NCI-H345 treated with DMSO at 0.1 percent for 48 hours (cell line): Measurements from ENCODE around the gene ZNF69.
"Not testable (repeated sequence)": the region's sequence is repeated elsewhere in the genome, so short reads cannot be mapped to it uniquely, and the experiment has no call there.

ENCODE experiments used
- DNase-seq: peaks from one replicate; lab custom pipeline; 2025; ENCODE audit not compliant: unreplicated experiment; lab: John Stamatoyannopoulos, UW

ZNF69 gene

DNA sequence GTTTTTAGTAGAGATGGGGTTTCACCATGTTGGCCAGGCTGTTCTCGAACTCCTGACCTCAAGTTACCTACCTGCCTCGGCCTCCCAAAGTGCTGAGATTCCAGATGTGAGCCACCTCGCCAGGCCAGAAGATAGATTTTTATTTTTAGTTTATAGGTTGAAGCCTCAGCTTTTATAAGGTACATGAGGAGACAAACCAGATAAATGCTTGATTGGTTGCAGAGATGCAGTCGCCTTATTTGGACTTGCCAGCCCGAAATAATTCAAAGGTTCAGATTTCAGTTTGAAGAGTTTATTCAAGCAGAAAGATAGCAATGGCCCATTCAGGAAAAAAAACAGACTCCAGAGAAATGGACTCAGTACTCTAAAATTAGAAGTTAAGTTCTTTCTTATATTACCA, 3.1 kb downstream of the ZNF69 start:
- no peak for DNase-seq

DNA sequence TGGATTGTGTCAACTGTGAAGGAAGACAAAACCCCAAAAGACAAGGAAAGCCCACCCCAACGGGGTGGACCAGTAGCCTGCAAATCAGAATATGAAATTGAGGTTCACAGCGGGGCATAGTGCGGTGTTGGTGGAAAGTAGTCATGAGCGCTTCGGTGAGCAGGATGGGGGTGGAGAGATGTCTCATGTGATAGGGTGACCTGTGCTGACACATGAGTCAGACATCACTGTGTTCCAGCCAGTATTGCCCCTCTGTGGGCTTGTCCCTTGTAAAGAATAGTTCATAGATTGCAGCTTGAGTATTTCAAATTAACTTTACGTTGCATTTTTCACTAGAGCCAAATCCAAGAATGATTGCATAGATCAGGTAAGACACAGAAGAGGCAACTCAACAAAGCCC, 7.3 kb downstream of the ZNF69 start:
- DNase-seq = no peak

DNA sequence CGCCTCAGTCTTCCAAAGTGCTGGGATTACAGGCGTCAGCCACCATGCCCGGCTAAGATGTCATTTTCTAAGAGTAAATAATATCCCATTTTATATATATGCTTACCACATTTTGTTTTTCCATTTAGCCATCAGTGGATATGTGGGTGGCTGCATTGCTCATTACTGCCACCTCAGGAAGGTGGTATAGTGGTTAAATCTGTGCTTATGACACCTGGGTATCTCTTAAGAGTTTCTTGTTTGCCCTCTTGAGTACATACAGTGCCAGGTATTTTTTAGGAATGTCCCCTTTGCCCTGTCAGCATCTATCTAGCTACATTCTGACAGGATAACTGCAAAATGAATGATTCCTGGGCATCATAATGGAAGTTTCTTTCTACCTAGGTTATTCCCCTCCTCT, 14.6 kb downstream of the ZNF69 start:
- no peak for DNase-seq

DNA sequence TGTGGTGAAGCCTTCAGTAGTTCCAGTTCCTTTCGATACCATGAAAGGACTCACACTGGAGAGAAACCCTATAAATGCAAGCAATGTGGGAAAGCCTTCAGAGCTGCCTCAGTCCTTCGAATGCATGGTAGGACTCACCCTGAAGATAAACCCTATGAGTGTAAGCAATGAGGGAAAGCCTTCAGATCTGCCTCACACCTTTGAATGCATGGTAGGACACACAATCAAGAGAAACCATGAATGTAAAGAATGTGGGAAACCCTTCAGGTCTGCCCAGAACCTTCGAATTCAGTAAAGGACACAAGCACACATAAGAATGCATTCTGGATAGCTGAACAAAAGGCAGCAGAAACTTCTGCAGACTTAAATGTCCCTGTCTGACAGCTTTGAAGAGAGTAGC, 18.3 kb downstream of the ZNF69 start:
- DNase-seq = no peak

DNA sequence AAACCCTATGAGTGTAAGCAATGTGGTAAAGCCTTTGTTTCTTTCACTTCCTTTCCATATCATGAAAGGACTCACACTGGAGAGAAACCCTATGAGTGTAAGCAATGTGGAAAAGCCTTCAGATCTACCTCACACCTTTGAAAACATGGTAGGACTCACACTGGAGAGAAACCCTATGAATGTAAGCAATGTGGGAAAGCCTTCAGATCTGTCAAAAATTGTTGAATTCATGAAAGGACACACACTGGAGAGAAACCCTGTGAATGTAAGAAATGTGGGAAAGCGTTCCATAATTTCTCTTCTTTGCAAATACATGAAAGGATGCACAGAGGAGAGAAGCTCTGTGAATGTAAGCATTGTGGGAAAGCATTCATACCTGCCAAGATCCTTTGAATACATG, 24.4 kb downstream of the ZNF69 start:
- not testable (repeated sequence) for DNase-seq

DNA sequence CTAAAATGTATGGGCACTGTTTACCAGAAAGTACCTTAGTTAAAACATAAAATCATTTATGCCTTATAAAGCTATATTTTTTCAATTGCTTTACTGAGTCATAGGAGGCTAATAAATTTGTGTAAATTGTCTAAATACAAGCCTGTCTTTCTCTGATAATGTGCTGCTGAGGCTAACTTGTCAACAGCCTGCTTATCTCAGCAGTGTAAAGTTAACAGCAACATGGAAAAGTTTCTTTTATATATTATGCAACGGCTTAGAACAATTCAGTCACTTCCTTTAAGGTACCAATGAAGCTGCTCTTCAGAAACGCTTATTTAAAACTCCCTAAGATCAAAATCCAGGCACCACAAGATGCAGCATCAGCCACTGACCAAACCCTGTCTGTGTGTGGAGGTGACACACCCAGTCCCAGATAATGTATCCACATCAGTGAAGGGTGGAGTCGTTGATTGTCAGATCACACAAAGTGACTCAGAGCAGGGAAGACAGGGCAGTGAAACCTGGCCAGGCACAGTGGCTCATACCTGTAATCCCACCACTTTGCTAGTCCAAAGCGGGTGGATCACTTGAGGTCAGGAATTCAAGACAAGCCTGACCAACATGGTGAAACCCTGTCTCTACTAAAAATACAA, 27.0 kb downstream of the ZNF69 start:
- not testable (repeated sequence) for DNase-seq

DNA sequence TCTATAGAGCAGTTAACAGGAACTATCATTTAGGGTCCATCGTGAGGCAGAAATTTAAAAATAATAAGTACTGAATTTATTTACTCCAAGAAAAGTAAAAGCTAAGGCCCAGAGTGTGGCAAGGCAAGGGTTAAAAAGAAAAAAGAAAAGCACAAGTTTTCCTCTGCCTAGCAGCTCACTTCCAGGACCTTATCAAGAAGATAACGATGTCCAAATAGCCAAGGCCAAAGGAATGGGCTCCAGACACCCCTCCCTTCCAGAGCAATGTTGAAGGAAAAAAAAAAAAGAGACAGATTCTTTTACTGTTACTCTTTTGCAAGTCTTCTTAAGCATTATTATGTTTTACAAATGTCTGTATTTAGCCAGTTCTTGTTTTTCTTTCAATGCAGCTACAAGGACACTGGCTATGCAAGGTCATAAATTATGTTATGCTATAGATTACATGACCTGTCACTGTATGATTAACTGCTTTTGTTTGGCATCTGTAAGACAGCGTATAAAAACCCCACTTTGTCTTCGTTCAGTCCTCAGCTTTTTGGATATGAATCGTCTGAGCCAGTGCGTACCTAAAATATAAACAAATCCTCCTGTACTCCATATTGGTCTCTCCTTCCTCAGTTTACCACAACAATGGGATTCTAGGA, 34.4 kb downstream of the ZNF69 start:
- DNase-seq = no peak

DNA sequence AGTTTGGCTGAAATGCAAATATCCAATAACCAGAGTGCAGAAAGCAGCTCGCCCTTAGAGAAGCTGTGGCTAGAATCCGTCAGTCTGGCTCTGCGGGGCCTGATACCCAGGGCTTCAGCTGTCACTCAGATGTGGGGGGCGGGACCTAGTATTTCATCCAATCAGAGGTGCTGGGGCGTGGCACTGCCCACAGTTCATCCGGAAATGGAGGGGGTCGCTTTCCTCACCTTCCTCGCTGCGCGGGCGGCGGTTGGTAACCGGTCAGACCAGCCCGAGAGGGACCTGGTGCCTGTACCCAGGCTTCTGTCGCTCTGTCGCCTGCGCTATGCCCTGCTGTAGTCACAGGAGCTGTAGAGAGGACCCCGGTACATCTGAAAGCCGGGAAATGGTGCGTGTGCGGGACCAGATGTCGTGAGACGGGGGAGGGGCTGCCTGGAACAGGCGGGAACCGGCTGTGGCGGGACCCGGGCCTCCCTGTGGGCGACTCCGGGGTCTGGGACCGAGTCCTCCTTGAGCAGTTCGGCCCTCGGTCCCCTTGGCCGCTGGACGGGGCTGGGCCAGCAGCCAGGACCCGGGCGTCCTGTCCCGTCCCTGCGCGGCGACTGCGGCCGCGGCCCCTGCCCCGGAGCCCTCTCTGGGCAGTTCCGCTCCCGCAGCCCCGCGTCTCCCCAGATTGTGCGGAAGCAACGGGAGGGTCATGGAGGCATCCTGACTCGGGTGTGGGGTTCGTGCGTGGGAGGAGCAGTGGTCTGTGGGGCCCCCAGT, 37.5 kb downstream of the ZNF69 start, which contains the start of gene ZNF700:
ZNF700 (plus strand) TSS at position 222 of the 765 bp plus-strand sequence; CDS start at position 326, 104 bp downstream.
- peak; percentile 18 for DNase-seq

DNA sequence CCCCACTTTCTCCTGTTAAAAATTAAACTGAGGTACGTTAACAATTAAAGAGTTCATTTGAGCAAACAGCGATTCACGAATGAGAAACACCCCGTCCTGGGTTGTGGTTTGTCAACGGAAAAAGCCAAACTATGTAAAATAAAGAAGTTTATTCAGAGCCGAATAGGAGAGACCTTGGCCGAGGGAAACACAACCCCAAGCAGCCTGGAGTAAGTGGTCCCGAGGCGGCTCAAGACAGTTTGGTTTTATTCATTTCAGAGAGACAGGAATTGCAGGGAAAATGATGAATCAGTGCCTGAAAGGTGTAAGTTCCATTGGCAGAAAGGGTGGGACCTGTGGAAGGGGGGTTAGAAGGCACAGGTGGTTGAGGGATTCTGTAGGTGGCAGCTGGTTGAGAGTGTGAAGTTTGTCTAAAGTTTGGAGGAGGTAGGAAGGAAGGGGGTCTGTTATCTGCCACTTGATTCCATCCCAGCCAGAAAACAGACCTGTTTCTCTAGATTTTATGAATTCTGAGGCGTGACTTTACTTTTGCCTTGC, 38.1 kb downstream of the ZNF69 start:
- DNase-seq = not testable (repeated sequence)

DNA sequence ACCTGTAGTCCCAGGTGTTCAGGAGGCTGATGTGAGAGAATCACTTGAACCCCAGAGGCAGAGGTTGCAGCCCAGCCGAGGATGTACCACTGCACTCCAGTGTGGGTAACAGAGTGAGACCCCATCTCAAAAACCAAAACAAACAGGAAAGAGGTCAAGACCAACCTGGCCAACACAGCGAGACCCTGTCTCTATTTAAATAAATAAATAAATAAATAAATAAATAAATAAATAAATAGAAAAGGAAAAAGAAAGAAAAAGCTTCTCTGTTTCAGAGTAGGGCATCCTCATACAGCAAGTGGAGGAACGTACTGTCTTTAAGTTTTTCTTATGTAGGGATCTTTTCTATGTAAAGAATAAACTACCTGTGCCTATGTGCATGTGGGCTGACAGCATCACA, 39.6 kb downstream of the ZNF69 start:
- DNase-seq = no peak

DNA sequence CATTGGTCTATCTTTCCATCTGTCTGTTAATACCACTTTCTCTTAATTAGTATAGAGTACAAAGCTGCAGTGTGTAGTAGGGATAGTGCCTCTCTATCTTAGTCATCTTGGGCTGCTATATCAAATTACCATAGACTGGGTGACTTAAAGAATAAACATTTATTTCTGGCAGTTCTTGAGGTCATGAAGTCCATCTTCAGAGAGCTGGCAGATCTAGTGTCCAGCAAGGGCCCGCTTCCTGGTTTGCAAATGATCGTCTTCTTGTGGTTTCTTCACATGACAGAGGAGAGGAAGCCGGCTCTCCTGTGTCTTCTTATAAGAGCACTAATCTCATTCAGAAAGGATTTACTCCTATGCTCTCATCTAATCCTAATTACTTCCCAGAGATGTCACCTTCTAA, 43.5 kb downstream of the ZNF69 start:
- no peak for DNase-seq

DNA sequence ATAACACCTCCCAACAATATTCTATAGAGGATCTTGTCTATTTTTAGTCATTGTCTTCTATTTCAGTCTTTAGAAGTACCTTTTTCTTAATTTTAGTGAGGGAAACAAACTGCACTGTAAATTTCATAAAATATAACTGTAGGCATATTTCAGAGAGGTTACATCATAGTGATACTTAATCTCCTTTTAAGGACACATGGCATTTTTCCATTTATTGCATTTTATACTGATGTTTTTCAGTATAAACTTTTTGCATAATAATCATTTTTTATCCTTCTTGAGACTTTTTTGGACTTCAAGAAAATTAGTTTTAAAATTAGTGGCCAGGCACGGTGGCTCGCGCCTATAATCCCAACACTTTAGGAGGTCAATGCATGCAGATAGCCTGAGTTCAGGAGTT, 43.9 kb downstream of the ZNF69 start:
- DNase-seq = no peak

DNA sequence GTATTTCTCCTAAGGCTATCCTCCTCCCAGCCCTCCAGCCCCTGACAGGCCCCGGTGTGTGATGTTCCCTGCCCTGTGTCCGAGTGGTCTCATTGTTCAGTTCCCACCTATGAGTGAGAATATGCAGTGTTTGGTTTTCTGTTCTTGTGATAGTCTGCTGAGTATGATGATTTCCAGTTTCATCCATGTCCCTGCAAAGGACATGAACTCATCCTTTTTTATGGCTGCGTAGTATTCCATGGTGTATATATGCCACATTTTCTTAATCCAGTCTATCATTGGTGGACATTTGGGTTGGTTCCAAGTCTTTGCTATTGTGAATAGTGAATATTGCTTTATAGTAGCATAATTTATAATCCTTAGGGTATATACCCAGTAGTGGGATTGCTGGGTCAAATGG, 48.2 kb downstream of the ZNF69 start:
- not testable (repeated sequence) for DNase-seq

DNA sequence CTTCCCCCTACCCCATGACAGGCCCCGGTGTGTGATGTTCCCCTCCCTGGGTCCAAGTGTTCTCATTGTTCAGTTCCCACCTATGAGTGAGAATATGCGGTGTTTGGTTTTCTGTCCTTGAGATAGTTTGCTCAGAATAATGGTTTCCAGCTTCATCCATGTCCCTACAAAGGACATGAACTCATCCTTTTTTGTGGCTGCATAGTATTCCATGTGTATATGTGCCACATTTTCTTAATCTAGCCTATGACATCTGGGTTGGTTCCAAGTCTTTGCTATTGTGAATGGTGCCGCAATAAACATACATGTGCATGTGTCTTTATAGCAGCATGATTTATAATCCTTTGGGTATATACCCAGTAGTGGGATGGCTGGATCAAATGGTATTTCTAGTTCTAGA, 50.8 kb downstream of the ZNF69 start:
- DNase-seq = not testable (repeated sequence)

DNA sequence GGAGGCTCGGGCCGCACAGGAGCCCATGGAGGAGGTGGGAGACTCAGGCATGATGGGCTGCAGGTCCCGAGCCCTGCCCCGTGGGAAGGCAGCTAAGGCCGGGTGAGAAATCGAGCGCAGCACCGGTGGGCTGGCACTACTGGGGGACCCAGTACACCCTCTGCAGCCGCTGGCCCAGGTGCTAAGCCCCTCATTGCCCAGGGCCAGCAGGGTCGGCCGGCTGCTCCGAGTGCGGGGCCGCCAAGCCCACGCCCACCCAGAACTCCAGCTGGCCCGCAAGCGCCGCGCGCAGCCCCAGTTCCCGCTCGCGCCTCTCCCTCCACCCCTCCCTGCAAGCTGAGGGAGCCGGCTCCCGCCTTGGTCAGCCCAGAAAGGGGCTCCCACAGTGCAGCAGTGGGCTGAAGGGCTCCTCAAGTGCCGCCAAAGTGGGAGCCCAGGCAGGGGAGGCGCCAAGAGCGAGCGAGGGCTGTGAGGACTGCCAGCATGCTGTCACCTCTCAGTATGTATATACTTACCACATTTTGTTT, 53.8 kb downstream of the ZNF69 start:
- DNase-seq = not testable (repeated sequence)

DNA sequence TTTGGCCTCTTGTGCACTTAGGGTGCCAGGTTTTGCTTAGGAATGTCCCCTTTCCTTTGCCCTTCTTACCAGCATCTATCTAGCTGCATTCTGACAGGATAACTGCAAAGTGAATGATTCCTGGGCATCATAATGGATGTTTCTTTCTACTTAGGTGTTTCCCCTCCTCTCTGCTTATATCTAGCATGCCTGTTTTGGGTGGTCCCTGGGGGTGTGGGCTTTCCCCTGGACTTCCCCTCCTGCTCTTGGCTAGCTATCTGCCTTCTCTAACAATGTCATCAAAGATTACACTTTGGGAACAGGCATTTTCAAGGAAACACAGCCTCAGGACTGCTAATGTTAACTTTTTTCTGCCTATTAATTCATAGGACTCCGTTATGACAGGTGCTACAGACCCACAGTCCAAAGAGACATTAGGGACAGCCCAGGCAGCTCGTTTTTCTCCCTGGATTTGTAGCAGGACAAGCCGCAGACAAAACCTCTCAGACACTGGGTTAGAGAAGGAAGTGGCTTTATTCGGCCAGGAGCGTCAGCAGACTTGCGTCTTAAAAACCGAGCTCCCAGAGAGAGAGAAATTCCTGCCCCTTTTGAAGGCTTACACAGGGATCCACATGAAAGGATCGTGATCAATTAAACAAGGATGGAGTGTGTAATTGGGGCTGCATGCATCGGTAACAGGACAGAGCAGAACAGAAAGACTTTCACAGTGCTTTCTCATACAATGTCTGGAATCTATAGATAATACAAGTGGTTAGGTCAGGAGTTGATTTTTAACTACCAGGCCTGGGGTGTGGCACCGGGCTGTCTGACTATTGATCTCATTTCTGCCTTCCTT, 54.6 kb downstream of the ZNF69 start:
- no peak for DNase-seq

DNA sequence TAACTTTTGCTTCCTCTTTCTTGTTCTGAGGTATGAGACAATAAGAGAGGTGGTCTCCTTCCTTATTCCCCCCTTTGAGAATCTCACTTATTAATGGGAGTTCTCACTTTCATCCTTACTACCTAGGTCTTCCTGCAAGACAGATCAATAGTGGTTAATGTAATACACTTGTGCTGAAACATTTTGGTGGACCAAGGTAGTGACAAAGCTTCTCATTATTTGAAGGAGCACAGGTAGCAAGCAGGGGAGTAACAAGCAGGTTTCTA, 55.2 kb downstream of the ZNF69 start:
- DNase-seq = no peak

DNA sequence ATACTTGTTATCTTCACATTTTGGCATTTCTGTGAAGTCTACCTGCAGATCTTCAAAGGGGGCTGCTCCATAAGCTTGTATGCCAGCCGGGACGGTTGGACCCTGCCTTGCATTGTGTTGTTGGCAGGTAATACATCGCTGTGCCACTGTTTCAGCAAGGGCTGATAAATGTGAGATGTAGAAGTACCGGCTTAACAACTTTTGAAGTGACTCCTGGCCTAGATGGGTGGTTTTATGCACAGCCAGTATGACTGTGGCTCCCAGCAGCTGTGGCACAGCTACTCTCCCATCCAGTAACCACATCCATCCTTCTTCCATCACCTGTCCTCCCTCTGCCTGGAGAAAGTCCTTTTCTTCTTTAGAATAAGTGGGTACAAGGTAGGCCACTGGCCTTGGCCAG, 57.1 kb downstream of the ZNF69 start:
- DNase-seq = no peak

DNA sequence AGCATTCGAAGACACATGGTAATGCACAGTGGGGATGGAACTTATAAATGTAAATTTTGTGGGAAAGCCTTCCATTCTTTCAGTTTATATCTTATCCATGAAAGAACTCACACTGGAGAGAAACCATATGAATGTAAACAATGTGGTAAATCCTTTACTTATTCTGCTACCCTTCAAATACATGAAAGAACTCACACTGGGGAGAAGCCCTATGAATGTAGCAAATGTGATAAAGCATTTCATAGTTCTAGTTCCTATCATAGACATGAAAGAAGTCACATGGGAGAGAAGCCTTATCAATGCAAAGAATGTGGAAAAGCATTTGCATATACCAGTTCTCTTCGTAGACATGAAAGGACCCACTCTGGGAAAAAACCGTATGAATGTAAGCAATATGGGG, 61.1 kb downstream of the ZNF69 start:
- no peak for DNase-seq

DNA sequence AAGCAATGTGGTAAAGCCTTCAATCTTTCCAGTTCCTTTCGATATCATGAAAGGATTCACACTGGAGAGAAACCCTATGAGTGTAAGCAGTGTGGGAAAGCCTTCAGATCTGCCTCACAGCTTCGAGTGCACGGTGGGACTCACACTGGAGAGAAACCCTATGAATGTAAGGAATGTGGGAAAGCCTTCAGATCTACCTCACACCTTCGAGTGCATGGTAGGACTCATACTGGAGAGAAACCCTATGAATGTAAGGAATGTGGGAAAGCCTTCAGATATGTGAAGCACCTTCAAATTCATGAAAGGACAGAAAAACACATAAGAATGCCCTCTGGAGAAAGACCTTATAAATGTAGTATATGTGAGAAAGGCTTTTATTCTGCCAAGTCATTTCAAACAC, 61.6 kb downstream of the ZNF69 start:
- no peak for DNase-seq

DNA sequence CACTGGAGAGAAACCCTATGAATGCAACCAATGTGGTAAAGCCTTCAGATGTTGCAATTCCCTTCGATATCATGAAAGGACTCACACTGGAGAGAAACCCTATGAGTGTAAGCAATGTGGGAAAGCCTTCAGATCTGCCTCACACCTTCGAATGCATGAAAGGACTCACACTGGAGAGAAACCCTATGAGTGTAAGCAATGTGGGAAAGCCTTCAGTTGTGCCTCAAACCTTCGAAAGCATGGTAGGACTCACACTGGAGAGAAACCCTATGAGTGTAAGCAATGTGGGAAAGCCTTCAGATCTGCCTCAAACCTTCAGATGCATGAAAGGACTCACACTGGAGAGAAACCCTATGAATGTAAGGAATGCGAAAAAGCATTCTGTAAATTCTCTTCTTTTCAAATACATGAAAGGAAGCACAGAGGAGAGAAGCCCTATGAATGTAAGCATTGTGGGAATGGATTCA, 62.1 kb downstream of the ZNF69 start:
- not testable (repeated sequence) for DNase-seq
